ENCODE results near the gene BUD31. TPM values are rescaled to one million over a fixed set of nuclear protein-coding genes. Genes with fewer than 3 reads are reported as not detected.

Gene BUD31
- total RNA-seq, 4 donors from 2014 or later: 23.3 to 46.8 (median 28.0) TPM

DNA sequence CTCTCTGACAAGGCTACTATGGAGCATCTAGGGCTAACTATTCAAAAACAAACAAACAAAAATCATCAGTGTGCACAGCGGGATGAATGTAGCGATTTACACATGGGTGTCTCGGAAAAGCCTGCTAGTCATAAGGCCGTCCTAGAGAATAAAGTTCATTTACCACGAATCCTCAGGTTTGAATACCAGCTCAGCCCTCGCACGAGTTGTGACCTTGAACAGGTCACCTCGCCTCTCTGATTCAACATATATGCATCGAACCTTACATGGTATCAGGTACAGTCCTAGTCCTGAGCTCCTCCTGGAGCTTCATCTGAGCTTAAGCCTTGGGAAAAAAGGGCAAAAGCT lies 56.6 kb downstream of the BUD31 start:
- in situ Hi-C loops (cut with MboI; ENCODE audit: low sequenced_read_pairs in 4 of 4) (no loop called here), intact Hi-C loops (cut with DNase I; ENCODE audit: low total_unique reads) (no loop called here)
- Histone ChIP-seq H3K36me3 (peaks cover 0 to 6% of the 10 kb centered on the region in 2 donors), H3K27ac (peak overlapping the region; percentile 92 to 96 (median 93)), H3K27me3 (no peaks in the 10 kb centered on the region), H3K9me3 (no peaks in the 10 kb centered on the region), H3K4me1 (peaks cover 28 to 32% of the 10 kb centered on the region in 2 donors), H3K4me3 (peak overlapping the region; percentile 81 to 99 (median 94))
- peak; percentile 12 to 26 for ATAC-seq
- TF ChIP-seq CTCF (IDR thresholded peaks at IDR 0.05 in 4 of 5, conservative IDR thresholded peaks at IDR 0.05 in 1 of 5) (no peak), POLR2A (IDR thresholded peaks at IDR 0.05) (no peak)
- DNase-seq: no peak

GRCh38 chr7:99468336-99468918 lies 59.7 kb downstream of the BUD31 start:
- Histone ChIP-seq H3K4me3 (no peak overlapping the region), H3K4me1 (peaks cover 19 to 23% of the 10 kb centered on the region in 2 donors), H3K36me3 (no peaks in the 10 kb centered on the region), H3K9me3 (no peaks in the 10 kb centered on the region), H3K27ac (no peak overlapping the region), H3K27me3 (no peaks in the 10 kb centered on the region)
- no peak for DNase-seq
- in situ Hi-C loops (cut with MboI; ENCODE audit: low sequenced_read_pairs in 4 of 4): no loop called here
- intact Hi-C loops (cut with DNase I; ENCODE audit: low total_unique reads): no loop called here
- TF ChIP-seq POLR2A (IDR thresholded peaks at IDR 0.05) (no peak), CTCF (IDR thresholded peaks at IDR 0.05 in 4 of 5, conservative IDR thresholded peaks at IDR 0.05 in 1 of 5) (no peak)
- no peak for ATAC-seq

Other genes starting within 250 kb of the BUD31 start
- gene KPNA7, start 200.9 kb upstream of the BUD31 start, total RNA-seq: not detected
- not detected for gene MYH16, start 136.1 kb upstream of the BUD31 start, total RNA-seq
- gene ARPC1A, start 83.1 kb upstream of the BUD31 start, total RNA-seq: 10 to 100 TPM; 37.0 to 58.8 (median 44.1) TPM
- gene ARPC1B, start 34.2 kb upstream of the BUD31 start, total RNA-seq: 10 to 100 TPM; 24.7 to 38.7 (median 30.8) TPM
- 100 to 1,000 TPM in 3 of 4 donors, 10 to 100 TPM in 1; 81.7 to 258 (median 198) TPM for gene PDAP1, start 372 bp upstream of the BUD31 start, total RNA-seq
- gene PTCD1, start 29.8 kb downstream of the BUD31 start, total RNA-seq: 10 to 100 TPM in 2 of 4 donors, 1 to 10 TPM in 2; 7.8 to 14.1 (median 10.9) TPM
- gene CPSF4, start 30.0 kb downstream of the BUD31 start, total RNA-seq: 10 to 100 TPM; 21.4 to 40.4 (median 26.1) TPM
- 1,000 to 10,000 TPM; 2,310 to 4,128 (median 2,801) TPM for gene ATP5MF, start 57.2 kb downstream of the BUD31 start, total RNA-seq
- 1 to 10 TPM; 1.2 to 2.8 (median 1.4) TPM for gene ZNF789, start 63.9 kb downstream of the BUD31 start, total RNA-seq
- 10 to 100 TPM; 14.2 to 19.2 (median 15.7) TPM for gene ZNF394, start 91.3 kb downstream of the BUD31 start, total RNA-seq
- gene ZKSCAN5, start 95.7 kb downstream of the BUD31 start, total RNA-seq: 10 to 100 TPM in 3 of 4 donors, 1 to 10 TPM in 1; 7.3 to 12.3 (median 10.5) TPM
- 1 to 10 TPM; 2.3 to 5.7 (median 3.8) TPM for gene FAM200A, start 143.1 kb downstream of the BUD31 start, total RNA-seq
- 10 to 100 TPM; 41.5 to 85.1 (median 56.5) TPM for gene ZNF655, start 149.7 kb downstream of the BUD31 start, total RNA-seq
- gene TMEM225B, start 189.3 kb downstream of the BUD31 start, total RNA-seq: not detected
- 1 to 10 TPM; 6.0 to 7.9 (median 7.2) TPM for gene ZSCAN25, start 208.0 kb downstream of the BUD31 start, total RNA-seq